OCI-LY1 (cell line): ENCODE data around the gene DMRT3.

Experiments used
- H2AFZ ChIP-seq: fragments of 200-600 bp; sonication (generic), shearing (Covaris generic); 2 replicates; pipeline ENCODE4 v1.6.0; 2014; ENCODE audit warnings: antibody characterized with exemption, mild to moderate bottlenecking, low read length
- H3F3A ChIP-seq: fragments of 200-600 bp; sonication (generic), shearing (Covaris generic); 2 replicates; pipeline ENCODE4 v1.6.0; 2014; ENCODE audit warnings: mild to moderate bottlenecking, antibody characterized with exemption, low read length, moderate library complexity; ENCODE audit not compliant: insufficient read depth
- H3K27ac ChIP-seq: fragments of 200-600 bp; sonication (generic); 2 replicates; pipeline ENCODE4 v1.5.1; 2014; ENCODE audit warnings: low read length, mixed run types, mild to moderate bottlenecking, low read depth; ENCODE audit not compliant: poor library complexity, severe bottlenecking
- H3K27me3 ChIP-seq: fragments of 200-600 bp; sonication (generic); 2 replicates; pipeline ENCODE4 v1.6.0; 2014; ENCODE audit warnings: antibody characterized with exemption, mild to moderate bottlenecking, low read length, moderate library complexity; ENCODE audit not compliant: insufficient read depth
- H3K36me3 ChIP-seq: fragments of 200-600 bp; sonication (generic); 2 replicates; pipeline ENCODE4 v1.6.1; 2014; ENCODE audit warnings: mild to moderate bottlenecking, antibody characterized with exemption, low read length, moderate library complexity, mixed read lengths; ENCODE audit not compliant: insufficient read depth
- H3K4me1 ChIP-seq: fragments of 200-600 bp; sonication (generic); 2 replicates; pipeline ENCODE4 v1.5.1; 2014; ENCODE audit warnings: mild to moderate bottlenecking, low read length, moderate library complexity; ENCODE audit not compliant: insufficient read depth, severe bottlenecking
- H3K4me2 ChIP-seq: fragments of 200-600 bp; sonication (generic), shearing (Covaris generic); 2 replicates; pipeline ENCODE4 v1.6.1; 2014; ENCODE audit warnings: low read length
- H3K4me3 ChIP-seq: fragments of 200-600 bp; sonication (generic); 2 replicates; pipeline ENCODE4 v1.5.1; 2014; ENCODE audit warnings: low read length, low read depth, mild to moderate bottlenecking, mixed read lengths; ENCODE audit not compliant: poor library complexity, severe bottlenecking
- H3K79me2 ChIP-seq: fragments of 200-600 bp; shearing (Covaris generic); 2 replicates; pipeline ENCODE4 v1.6.1; 2016; ENCODE audit warnings: mixed run types, low read length, mixed read lengths; ENCODE audit not compliant: insufficient read depth
- H3K9ac ChIP-seq: fragments of 200-600 bp; sonication (generic), shearing (Covaris generic); 2 replicates; pipeline ENCODE4 v1.6.1; 2014; ENCODE audit warnings: mild to moderate bottlenecking, low read length, mixed read lengths
- H3K9me2 ChIP-seq: fragments of 200-600 bp; sonication (generic), shearing (Covaris generic); 2 replicates; pipeline ENCODE4 v1.6.1; 2014; ENCODE audit warnings: low read depth, mild to moderate bottlenecking, low read length, mixed read lengths
- H3K9me3 ChIP-seq: fragments of 200-600 bp; shearing (Covaris generic); 2 replicates; pipeline ENCODE4 v1.6.1; 2014; ENCODE audit warnings: low read length, mixed read lengths
- H4K20me1 ChIP-seq: fragments of 200-600 bp; sonication (generic), shearing (Covaris generic); 2 replicates; pipeline ENCODE4 v1.6.0; 2016; ENCODE audit warnings: mild to moderate bottlenecking, low read length; ENCODE audit not compliant: insufficient read depth
- EZH2 ChIP-seq: fragments of 200-600 bp; sonication (generic), shearing (Covaris generic); IDR thresholded peaks from 2 replicates; pipeline ENCODE4 v1.8.0; 2017; ENCODE audit warnings: borderline replicate concordance, mixed run types, mild to moderate bottlenecking, antibody characterized with exemption, low read length, moderate library complexity, mixed read lengths
- TF ChIP-seq, protein P1 (sequence below): fragments of 200-600 bp; sonication (generic), shearing (Covaris generic); IDR thresholded peaks from 2 replicates; pipeline ENCODE4 v1.5.1; 2017; ENCODE audit warnings: mild to moderate bottlenecking, antibody characterized with exemption, low read length, moderate library complexity, mixed read lengths

DMRT3 gene

DNA sequence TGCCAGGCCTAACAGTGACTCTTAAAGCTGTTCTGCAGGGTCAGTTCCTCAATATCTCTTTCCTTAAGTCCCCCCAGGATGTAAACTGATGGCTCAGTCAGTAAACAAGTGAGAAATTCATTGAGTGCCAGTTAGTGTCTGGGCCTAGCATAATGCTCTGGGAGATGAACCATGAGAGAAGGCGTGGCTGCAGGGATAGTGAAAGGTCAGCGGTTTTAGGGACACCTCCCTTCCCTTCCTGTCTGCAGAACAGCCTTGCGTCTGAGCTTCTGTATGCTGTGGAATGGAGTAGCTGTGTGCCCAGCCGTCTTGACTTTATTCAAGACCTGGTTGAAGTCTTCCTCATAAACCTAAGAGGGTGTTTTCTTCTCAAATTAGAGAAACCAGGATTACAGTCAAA lies 46.7 kb upstream of the DMRT3 start:
- H3K4me2 ChIP-seq = no peak overlapping the region
- no peak overlapping the region for H2AFZ ChIP-seq
- H3K36me3 ChIP-seq = no peaks in the 10 kb centered on the region
- H3K9ac ChIP-seq = no peak overlapping the region
- no peaks in the 10 kb centered on the region for H3K9me2 ChIP-seq
- H3K27ac ChIP-seq = no peak overlapping the region
- H3F3A ChIP-seq = no peaks in the 10 kb centered on the region
- H3K9me3 ChIP-seq = no peaks in the 10 kb centered on the region
- H4K20me1 ChIP-seq = no peaks in the 10 kb centered on the region
- no peak overlapping the region for H3K4me3 ChIP-seq
- no peaks in the 10 kb centered on the region; the same call in 1 of the 2 replicates for H3K27me3 ChIP-seq
- no peaks in the 10 kb centered on the region for H3K4me1 ChIP-seq
- TF ChIP-seq, protein P1, sequence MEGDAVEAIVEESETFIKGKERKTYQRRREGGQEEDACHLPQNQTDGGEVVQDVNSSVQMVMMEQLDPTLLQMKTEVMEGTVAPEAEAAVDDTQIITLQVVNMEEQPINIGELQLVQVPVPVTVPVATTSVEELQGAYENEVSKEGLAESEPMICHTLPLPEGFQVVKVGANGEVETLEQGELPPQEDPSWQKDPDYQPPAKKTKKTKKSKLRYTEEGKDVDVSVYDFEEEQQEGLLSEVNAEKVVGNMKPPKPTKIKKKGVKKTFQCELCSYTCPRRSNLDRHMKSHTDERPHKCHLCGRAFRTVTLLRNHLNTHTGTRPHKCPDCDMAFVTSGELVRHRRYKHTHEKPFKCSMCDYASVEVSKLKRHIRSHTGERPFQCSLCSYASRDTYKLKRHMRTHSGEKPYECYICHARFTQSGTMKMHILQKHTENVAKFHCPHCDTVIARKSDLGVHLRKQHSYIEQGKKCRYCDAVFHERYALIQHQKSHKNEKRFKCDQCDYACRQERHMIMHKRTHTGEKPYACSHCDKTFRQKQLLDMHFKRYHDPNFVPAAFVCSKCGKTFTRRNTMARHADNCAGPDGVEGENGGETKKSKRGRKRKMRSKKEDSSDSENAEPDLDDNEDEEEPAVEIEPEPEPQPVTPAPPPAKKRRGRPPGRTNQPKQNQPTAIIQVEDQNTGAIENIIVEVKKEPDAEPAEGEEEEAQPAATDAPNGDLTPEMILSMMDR = no peak
- TF ChIP-seq EZH2 = no peak
- no peaks in the 10 kb centered on the region for H3K79me2 ChIP-seq

DNA sequence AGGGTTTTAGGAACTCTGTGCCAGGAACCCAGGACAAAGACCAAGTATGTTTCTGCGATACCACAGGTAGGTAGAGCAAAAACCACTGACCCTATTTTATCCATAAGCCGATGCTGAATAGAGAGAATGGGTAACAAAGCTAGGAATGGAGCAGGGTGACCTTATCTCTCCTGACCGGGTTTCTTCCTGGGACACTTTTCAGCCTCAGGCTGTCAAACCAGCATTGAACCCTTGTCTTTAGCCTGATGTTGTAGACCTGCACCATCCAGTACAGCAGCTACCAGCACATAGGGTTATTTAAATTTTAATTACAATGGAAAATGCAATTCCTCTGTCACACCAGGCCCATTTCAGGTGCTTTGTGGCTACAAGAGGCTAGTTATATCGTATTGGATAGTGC lies 43.1 kb upstream of the DMRT3 start:
- no peaks in the 10 kb centered on the region for H3K79me2 ChIP-seq
- no peak overlapping the region for H3K9ac ChIP-seq
- H3K27me3 ChIP-seq = no peaks in the 10 kb centered on the region; the same call in 1 of the 2 replicates

DNA sequence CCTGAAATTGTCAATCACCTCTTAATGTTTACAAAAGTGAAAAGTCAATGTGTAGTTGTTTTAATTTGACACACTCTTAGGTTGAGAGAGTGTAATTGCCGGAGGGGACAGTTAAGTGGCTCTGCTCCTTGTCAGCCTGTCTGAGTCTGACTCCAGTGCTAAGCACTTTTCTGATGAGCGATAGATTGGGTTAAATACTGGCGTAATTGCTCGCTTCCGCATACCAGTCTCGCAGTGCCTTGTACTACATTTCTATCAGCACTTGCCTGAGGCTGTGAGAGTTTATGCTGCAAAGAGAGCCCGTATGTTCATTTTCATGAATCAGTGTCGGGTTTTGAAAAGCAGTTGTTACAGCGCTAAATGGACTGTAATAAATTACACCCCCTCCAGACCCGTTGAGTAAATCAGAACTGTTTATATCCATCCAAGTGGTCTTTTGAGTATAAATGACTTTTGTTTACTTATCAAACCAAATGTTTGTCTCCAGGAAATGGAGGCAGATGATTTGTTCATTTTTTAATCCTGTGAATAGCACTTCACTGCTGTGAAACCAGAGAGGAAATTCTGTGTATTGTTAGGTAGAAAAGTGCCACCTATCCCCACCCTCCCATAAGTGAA lies 41.0 kb upstream of the DMRT3 start:
- no peaks in the 10 kb centered on the region; the same call in 1 of the 2 replicates for H3K27me3 ChIP-seq
- no peaks in the 10 kb centered on the region for H3K79me2 ChIP-seq
- H3K36me3 ChIP-seq = no peaks in the 10 kb centered on the region
- no peaks in the 10 kb centered on the region for H3K4me1 ChIP-seq
- TF ChIP-seq, protein P1 = no peak
- TF ChIP-seq EZH2 = no peak
- H2AFZ ChIP-seq = no peak overlapping the region
- H3K9me3 ChIP-seq = no peaks in the 10 kb centered on the region
- H4K20me1 ChIP-seq = no peaks in the 10 kb centered on the region
- no peak overlapping the region for H3K27ac ChIP-seq
- H3K9ac ChIP-seq = no peak overlapping the region
- H3K9me2 ChIP-seq = no peaks in the 10 kb centered on the region
- no peak overlapping the region for H3K4me3 ChIP-seq
- H3K4me2 ChIP-seq = no peak overlapping the region
- H3F3A ChIP-seq = no peaks in the 10 kb centered on the region

More for the DNA sequence above, 43.1 kb upstream of the DMRT3 start:
- H4K20me1 ChIP-seq = no peaks in the 10 kb centered on the region
- H3F3A ChIP-seq = no peaks in the 10 kb centered on the region
- no peaks in the 10 kb centered on the region for H3K4me1 ChIP-seq
- H3K4me2 ChIP-seq = no peak overlapping the region
- no peaks in the 10 kb centered on the region for H3K9me2 ChIP-seq
- H3K9me3 ChIP-seq = no peaks in the 10 kb centered on the region
- no peak overlapping the region for H2AFZ ChIP-seq
- no peak for TF ChIP-seq EZH2
- TF ChIP-seq, protein P1 = no peak
- H3K4me3 ChIP-seq = no peak overlapping the region
- H3K36me3 ChIP-seq = no peaks in the 10 kb centered on the region
- no peak overlapping the region for H3K27ac ChIP-seq
